Glomerular endothelial cell (primary cell): ENCODE data around the gene ANK3. TPM values are rescaled to one million over a fixed set of nuclear protein-coding genes. Genes with fewer than 3 reads are reported as not detected.
A peak's percentile ranks its signal among the peaks of the same experiment; 100 is the strongest.

Experiments used
- DNase-seq: peaks from one replicate; pipeline ENCODE4 v3.0.0-alpha.2; 2011; ENCODE audit warnings: low read depth, low spot score; ENCODE audit errors: extremely low read depth
- total RNA-seq: library from RNA; depleted of rRNA; stranded (reverse); fragments of >200 nt; gene quantifications from 2 replicates; pipeline ENCODE4 v1.2.3, GENCODE V29; 2015

ANK3 gene
- total RNA-seq, 1 donor from 2014 or later = 7.9 TPM

DNA sequence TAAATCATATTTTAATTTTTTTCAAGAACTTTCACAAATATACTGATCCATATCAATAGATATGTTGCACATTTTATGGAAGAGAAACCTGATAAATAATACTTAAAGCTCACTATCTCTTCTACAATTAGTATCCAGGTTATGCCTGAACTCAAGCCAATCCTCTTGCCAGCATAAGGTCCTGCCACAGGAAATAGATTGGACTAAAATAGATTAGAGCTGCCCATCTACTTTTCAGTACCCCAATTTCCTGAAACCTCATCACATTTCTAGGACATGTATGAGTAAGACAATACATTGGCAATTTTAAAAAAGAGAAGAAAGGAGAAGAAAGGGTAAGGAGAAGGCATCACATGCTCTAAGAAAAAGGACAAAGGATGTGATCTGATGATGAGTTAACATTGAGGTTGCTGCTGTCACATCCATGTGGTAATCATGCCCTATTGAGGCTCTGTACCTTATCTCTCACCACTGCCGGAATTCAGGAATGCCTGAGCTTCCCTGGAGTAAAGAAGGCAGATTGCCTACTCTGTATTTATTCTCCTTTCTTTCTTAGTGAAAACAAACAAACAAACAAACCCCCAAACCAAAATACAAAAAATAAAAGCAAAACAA lies 199.7 kb downstream of the ANK3 start:
- no peak for DNase-seq

DNA sequence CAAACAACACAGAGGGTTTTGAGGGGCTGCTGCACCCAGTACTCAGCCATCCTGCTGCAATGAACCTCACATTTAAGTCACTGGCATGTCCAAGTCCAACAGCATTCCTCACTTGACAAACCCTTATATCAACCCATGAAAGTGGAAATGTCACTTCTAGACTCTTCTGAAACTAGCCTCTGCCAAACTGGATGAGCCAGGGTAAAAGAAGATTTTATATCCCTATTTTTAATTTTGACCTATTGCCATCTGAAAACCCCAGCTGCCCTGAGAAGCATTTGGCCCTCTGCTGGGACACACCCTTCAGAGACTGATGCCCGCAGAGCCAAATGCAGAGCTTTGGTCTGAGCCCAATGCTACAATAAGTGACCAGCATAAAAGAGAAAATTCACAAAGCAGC lies 201.1 kb downstream of the ANK3 start:
- no peak for DNase-seq

DNA sequence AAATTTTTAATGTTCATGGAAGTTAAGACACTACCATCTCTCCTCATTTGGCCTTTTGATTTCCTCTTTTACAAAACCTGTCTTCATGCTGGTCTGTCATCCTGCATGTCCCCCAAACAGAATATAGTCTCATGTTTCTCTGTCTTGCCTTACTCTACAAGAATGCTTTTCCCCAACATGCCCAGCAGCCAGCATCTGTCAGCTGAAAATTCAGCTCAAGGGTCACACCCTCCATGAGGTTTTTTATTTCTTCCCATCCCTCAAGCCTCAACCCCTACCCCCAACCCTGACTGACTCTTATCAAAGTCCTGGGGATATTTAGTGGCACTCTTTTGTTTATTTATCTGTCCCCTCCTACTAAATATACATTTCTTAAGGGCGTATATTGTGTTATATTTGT lies 202.0 kb downstream of the ANK3 start:
- no peak for DNase-seq

DNA sequence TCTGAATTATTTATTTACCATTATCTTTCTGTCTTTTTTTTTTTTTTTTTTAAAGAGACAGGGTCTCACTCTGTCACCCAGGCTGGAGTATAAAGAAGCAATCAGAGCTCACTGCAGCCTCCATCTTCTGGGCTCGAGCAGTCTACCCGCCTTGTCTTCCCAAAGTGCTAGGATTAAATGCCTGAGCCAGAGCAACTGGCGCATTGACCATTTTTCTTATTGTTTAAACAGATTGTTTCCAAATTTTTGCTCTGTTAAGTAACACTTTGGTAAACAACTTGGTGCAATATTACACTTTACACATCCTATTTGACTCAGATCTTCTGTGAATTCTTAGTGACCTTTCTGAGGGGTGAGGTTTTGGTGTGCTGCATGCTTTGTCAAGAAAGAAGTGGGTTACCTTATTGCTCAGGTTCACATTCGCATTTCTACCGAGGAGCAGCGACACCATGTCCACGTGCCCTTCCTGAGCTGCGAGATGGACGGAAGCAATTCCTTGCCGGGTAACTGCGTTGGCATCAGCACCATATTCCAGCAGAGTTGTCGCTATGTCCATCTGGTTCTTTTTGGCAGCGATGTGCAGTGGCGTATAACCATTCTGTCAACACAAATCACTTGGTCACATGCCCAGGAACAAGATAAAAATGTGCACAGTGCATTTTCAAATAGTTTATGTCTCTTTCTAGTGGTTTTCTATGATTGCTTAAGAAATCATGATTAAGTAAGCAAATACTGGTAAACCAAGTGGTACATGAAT lies 203.2 kb downstream of the ANK3 start:
- DNase-seq = no peak

DNA sequence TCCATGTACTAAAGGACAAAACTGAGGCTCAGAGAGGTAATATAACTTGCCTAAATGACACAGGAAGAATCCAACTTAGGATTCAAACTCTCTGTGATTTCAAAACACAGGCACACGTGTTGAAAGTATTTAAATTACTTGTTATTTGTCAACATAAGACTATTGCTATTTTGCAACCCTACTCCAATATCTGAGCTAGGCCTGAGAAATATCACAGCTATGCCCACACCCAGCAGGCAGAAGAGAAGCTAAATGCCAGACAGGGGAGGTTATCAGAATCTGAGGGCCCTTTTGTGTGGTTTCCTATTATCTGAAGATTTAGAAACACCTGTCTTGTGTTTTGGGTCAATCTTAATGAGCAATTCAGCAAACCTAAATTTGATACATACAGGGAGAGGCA lies 204.3 kb downstream of the ANK3 start:
- DNase-seq = no peak

DNA sequence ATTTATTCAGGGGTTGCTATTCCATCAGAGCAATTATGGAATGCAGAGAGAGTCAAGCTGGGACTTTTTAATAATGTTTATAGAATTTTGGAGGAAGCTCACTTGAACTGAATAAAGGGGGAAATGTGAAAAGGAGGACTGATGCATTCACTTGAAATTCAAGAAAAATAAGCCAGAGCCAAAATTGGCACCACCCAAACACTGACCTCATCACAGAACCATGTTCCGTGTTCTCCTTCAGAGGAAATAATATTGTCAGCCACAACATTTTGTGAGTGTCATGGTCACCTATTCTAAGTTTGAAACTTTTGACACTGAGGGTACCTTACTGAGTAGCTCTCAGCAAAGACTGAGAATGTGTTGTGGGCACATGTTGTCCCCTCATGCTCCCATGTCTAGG lies 207.0 kb downstream of the ANK3 start:
- no peak for DNase-seq

DNA sequence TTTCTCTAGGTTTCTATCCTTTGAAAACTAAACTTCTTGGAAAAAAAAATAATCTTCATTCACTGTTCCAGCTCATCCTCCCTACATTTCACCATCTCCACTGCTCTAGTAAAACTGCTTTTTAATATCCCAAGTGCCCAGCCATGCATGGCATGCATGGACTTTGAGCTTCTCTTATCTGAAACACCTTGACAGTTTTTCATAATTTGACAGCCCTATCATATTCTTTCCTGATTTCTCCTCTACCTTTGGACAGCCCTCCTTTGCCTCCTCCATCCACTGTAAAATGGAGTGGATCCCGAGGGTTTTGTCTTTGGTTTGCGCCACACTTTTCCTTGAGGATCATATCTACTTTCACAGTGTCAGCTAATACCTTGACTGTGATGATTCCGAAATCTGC lies 212.8 kb downstream of the ANK3 start:
- no peak for DNase-seq

DNA sequence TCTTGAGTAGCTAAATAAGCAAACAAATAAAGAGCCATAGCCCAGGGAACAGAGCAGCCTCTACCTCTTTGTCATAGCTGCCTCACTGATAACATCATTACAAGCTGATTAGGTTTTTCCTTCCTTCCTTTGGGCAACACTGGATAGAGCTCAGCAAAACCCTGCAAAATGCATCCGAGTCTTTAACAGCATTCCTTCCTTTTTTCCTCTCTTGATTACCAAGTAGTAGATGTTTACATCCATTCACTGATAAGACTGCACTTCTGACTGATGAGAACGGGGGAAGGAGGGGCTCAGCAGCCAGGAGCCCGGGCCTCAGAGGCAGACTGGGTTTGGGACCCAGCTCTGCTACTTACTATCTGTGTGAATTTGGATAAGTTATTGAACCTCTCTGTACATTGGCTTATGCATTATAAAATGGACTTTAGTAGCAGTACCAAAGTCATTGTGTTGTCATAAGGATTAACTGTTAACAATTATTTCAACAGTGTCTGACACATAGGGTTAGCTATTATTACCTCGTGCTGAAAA lies 214.2 kb downstream of the ANK3 start:
- peak; percentile 31 for DNase-seq

DNA sequence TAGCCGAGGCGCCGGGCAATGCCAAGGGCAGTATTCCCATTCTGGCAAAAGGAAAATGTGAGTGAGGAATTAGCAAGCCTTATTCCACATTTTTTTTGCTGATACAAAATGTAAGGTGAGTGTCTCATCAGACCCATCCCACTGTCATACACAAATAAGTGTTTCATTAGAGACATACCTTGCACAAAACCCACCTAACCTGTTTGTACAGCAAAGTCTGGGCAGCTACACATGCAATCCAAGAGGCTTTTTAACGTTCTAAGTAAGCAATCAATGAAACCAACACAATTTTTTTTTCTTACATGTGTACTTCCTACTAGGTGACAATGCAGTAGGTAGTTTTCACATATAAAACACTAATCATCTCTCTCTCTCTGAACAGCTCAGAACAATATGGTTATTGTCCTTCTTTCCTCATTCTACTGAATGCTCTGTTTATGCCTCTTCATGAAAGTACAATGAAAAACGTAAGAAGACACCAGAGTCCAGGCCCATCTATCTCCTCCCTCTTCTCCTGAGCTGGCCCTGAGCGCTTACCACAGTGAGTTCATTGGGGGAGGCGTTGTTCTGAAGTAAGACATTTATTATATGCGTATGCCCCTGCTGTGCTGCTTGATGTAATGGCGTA lies 217.2 kb downstream of the ANK3 start:
- no peak for DNase-seq

DNA sequence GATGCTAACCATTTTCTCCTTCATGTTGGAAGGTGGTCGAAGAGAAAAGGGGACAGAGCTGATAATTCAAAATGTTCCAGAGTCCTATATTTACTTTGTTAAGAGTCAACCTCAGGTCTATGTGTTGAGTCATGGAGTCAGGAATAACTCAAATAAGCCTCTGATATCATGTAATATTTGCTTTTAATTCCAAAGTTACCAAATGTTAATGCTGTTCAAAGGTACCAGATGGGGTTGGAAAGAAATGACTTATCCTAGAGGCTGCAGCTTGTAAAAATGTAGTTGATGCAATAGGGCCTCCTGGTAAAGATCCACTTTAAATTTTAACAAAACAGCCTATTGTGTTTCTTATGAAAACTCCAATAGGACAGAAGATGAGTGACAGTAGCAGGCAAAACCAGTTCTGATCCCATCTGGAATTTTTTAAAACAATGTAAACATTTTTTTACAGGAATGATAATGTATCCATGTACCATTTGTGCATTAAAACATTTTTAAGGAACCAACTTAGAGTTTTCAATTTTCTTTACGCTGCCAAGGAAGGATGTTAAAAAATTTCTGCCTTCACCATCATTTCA lies 218.2 kb downstream of the ANK3 start:
- DNase-seq = no peak

DNA sequence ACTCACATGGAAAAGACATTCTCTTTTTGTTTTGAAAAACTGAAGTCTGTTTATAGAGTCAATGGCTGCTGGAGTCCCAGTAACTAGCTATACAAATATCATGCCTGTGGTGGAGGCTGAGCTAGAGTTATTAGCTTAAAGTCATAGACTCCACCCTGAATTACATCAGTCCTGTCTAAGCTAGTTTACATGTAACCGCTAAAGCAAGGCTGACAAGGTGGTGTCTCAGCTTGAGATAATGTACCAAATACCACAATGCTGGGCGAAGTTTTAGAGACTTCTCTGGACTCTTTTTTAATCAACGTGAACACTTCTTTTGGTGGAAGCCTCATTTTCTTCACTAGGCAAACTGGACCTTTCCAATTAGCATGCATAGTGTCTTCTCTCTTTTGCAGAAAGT lies 219.4 kb downstream of the ANK3 start:
- no peak for DNase-seq

DNA sequence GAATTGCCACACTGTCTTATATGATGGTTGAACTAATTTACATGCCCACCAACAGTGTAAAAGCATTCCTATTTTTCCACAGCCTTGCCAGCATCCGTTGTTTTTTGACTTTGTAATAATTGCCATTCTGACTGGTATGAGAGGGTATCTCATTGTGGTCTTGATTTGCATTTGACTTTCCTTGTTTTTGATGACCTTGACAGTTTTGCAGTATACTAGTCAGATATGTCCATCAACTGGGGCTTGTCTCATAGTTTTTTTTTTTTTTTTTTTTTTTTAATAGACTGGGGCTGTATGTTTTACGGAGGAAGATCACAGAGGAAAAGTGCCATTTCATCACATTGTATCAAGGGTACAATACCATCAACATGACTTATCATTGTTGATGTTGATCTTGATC lies 220.6 kb downstream of the ANK3 start:
- no peak for DNase-seq

DNA sequence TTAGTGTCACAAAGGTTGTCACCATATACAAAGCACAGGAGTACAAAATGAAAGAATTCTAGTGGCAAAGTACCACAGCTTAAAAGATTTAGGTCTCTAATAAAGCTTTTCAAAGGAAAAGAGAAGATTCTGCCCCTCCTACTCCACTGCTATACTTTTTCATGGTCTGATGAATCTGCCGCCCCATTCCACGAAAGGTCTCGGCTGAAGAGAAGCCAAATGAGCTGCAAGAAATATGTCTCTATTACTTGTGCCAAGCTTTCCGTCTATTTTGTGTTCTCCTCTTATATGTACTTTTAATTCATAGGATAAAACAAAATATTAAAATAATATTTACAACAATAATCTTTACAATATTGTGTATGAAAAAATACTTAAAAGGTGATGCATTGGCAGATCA lies 222.6 kb downstream of the ANK3 start:
- DNase-seq = no peak

DNA sequence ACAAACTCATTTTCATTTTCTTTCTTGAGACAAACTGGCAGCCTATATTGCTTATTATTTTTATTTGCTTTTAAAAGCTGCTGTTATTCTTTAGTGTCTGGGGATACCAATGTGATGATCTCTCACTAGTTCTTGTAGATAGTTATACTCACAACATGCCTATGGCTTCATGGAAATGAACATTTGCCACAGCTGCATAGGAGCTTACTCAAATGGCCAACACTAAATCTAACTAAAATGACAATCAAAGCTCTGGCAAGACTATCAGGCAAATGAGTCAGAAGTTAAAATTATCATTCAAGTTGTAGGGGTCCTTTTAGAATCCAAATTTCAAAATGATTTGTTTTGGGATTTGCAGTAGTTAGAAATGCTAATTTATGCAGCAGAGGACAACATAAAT lies 225.9 kb downstream of the ANK3 start:
- no peak for DNase-seq

DNA sequence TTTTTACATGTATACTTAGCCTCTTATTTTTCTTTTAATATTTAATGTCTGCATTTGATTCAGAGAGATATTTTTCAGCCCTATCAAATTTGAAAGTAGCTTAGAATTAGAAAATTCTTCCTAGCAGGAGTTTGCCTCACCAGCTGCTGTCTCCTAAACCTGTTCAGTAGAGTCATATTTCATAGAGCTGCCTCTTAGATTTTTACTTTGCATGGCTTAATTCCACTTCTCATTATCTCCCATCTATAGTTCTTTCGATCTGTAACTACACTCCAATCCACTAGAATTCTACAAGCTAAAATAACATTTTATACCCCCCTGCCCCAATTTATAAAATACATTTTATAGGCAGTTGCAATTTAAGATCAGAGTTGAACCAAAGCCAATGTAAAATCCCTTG lies 227.0 kb downstream of the ANK3 start:
- DNase-seq = no peak

DNA sequence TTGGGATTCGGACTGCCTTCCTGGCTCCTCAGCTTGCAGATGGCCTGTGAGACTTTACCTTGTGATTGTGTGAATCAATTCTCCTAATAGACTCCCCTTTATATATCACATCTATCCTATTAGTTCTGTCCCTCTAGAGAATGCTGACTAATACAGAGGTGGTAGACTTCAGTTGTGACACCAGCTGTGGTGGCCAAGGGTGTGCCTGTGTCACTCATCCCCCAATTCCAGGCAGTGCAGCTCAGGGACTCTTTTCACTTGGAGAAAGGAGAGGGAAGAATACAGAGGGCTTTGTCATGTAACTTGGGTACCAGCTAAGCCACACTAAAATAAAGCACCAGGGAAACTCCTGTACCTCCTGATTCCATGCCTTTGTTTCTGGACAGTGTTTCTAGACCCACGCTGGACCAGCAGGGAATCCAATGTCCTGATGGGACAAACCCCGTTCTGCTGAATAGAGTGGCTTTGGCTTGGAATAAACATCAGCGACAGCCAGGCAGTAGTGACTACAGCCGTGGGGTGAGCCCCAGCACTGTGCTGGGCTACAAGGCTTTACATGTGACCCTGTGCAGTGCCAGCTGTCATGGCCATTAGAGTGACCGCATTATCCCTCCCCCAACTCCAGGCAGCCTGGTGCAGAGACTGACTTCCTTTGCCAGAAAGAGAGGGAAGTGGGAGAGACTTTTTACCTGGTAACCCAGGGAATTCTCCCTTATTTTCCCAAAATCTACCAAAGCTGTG lies 233.6 kb downstream of the ANK3 start:
- no peak for DNase-seq

DNA sequence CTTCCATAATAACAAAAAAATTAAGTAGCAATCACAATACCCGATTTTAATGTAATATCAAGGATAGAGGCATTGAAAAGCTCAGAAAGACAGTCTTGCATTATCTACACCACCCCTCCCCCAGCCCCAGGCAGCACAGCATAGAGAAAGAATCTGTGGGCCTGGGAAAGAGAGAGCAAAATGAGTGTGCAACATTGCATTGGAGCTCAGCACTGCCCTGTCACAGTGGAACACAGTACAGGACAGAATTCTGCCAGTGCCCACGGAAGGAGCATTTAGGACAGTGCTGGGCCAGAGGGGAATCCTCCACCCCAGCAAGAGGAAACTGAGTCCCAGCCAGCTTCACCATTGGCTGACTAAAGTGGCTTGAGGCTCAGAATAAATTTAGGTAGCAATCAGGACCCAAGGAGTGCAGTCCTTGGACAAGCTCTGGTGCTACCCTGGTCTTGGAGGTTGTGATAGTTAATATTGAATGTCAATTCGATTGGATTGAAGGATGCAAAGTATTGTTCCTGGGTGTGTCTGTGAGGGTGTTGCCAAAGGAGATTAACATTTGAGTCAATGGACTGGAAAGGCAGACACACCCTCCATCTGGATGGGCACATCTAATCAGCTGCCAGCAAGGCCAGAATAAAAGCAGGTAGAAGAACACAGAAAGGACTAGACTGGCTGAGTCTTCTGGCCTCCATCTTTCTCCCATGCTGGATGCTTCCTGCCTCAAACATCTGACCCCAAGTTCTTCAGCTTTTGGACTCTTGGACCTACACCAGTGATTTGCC lies 234.4 kb downstream of the ANK3 start:
- DNase-seq = no peak

DNA sequence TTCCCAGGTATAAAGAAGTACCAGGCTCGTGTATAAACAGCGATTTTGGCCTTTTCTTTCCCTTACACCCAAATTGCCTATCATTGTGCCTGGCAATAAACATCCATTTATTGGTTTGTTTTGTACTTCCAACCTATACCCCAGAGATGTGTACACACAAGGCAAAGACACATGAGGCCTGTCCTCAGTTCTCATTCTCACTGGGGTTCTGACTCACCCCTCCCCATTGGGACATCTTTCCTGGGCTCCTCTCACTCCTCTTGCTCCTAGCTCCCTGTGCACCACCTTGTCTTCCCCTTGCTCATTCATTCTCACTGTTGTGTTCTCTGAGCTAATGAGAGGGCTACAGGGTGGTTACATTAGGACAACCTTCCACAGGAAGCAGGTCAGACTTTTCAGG lies 240.7 kb downstream of the ANK3 start:
- DNase-seq = no peak

DNA sequence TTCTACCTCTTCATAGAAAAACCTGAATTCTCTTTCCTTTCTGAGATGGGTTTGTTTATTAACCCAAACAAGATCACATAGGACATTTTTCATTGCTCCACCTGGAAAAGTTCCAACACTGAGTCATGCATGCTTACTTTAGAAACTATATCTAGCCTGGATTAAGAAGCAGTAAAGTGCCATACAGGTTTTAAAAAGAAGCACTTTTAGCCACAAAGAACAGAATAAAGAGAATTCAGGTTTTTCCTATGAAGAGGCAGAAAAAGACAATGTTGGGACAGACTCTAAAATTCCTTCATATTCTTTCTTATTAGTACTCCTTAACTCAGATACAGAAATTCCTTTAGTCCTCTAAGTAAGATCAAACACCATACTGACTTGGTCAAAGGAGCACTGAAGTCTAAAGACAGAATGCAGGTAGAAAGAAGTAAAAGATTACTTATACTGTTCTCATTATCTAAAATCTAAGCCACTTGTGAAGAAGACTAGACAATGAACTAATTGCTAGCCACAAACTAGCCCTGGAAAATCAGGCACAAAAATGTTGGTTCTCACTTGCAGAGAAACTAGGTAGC lies 241.3 kb downstream of the ANK3 start:
- peak; percentile 62 for DNase-seq
